ENCODE measurements around the gene KRT9.
A peak's percentile ranks its signal among the peaks of the same experiment; 100 is the strongest.
"Not testable (repeated sequence)": the region's sequence is repeated elsewhere in the genome, so short reads cannot be mapped to it uniquely, and the experiment has no call there.

KRT9 gene, protein sequence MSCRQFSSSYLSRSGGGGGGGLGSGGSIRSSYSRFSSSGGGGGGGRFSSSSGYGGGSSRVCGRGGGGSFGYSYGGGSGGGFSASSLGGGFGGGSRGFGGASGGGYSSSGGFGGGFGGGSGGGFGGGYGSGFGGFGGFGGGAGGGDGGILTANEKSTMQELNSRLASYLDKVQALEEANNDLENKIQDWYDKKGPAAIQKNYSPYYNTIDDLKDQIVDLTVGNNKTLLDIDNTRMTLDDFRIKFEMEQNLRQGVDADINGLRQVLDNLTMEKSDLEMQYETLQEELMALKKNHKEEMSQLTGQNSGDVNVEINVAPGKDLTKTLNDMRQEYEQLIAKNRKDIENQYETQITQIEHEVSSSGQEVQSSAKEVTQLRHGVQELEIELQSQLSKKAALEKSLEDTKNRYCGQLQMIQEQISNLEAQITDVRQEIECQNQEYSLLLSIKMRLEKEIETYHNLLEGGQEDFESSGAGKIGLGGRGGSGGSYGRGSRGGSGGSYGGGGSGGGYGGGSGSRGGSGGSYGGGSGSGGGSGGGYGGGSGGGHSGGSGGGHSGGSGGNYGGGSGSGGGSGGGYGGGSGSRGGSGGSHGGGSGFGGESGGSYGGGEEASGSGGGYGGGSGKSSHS

DNA sequence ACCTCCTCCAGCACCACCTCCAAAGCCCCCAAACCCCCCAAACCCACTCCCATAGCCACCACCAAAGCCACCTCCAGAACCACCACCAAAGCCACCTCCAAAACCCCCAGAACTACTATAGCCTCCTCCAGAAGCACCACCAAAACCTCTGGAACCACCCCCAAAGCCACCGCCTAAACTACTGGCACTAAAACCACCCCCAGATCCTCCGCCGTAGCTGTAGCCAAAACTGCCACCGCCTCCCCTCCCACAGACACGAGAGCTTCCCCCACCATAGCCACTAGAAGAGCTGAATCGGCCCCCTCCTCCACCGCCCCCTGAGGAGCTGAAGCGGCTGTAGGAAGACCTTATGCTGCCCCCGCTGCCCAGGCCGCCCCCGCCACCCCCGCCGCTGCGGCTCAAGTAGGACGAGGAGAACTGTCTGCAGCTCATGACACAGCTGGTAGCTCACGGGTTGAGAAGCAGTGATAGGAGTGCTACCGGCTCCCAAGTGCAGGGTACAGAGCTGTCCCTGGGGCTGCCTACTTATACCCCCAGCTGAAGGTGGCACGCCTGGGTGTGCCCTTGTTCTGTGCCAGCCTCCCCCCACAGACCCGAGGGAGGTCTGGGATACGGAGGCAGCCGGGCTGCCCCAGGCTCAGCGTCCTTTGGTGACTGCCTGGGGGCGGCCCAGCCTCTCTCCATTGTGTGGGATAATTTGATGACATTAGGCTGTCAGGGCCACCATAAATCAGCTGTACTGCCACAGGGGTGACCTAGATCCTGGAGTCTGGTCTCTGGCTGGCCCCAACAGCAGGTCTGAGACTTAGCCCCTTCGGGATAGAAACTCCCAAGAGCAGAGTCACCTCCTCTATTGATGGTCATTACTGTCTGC lies at the start of gene KRT9:
TSS of gene KRT9 (minus strand) at position 499 of the 874 bp plus-strand sequence. CDS start at position 432, 67 bp downstream.
- DNase-seq (ENCODE audit: low read depth in 2 of 2) = no peak
- TF ChIP-seq, protein P1, sequence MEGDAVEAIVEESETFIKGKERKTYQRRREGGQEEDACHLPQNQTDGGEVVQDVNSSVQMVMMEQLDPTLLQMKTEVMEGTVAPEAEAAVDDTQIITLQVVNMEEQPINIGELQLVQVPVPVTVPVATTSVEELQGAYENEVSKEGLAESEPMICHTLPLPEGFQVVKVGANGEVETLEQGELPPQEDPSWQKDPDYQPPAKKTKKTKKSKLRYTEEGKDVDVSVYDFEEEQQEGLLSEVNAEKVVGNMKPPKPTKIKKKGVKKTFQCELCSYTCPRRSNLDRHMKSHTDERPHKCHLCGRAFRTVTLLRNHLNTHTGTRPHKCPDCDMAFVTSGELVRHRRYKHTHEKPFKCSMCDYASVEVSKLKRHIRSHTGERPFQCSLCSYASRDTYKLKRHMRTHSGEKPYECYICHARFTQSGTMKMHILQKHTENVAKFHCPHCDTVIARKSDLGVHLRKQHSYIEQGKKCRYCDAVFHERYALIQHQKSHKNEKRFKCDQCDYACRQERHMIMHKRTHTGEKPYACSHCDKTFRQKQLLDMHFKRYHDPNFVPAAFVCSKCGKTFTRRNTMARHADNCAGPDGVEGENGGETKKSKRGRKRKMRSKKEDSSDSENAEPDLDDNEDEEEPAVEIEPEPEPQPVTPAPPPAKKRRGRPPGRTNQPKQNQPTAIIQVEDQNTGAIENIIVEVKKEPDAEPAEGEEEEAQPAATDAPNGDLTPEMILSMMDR (IDR thresholded peaks at IDR 0.05; ENCODE audit: low read depth, low read length) = no peak
- H3K4me3 ChIP-seq (replicated peaks in 1 of 2; ENCODE audit: low read depth in 2 of 2, low read length in 2 of 2) = no peak within 1 kb of the TSS

DNA sequence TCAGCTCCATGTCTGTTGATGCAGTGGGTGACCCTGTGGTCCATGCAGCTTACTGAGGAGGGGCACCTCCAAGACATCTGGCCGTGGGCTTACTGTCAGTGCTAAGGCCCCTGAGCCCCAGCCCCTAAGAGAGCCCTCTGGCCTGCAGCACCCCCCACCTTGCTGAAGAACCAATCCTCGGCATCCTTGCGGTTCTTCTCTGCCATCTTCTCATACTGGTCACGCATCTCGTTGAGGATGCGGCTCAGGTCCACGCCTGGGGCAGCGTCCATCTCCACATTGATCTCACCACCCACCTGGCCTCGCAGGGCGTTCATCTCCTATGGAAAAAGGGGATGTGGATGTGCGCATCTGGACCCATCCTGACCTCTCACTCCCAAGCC lies 49.6 kb upstream of the KRT9 start:
- H3K4me3 ChIP-seq (replicated peaks in 1 of 2; ENCODE audit: low read depth in 2 of 2, low read length in 2 of 2); DNase-seq (ENCODE audit: low read depth in 2 of 2): not testable (repeated sequence)

DNA sequence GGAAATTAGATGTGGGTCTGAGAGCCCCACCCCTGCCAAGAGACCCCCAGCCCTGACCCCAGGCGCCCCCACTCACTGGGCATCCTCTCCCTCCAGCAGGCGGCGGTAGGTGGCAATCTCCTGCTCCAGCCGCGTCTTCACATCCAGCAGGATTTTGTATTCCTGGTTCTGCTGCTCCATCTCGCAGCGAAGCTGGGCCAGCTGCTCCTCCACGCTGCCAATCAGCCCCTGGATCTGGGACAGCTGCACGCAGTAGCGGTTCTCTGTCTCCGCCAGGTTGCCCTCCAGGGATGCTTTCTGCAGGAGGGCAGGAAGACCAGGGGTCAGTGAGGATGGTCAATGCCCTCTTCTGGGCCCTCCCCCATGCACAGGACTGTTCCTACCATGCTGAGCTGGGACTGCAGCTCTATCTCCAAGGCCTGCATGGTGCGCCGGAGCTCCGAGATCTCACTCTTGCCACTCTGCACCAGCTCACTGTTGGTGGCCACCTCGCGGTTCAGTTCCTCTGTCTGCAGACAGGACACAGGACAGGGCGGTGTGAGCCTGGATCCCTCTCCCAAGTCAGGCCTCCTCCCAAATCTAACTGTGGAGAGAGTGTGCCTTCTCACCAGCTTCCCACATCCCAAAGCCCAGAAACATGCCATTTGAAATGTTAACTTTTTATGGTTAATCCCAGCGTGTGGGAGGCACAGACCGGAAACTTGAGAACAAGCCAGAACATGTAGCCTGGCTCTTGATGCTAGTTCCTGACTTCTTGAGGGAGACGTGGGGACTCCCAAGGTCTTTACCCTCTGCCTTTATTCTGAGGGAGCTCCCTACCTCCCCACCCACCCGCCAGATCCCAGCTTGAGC lies 49.0 kb upstream of the KRT9 start:
- TF ChIP-seq, protein P1 (IDR thresholded peaks at IDR 0.05; ENCODE audit: low read depth, low read length) = no peak
- no peak overlapping the region for H3K4me3 ChIP-seq (replicated peaks in 1 of 2; ENCODE audit: low read depth in 2 of 2, low read length in 2 of 2)
- peak; percentile 18 to 47 for DNase-seq (ENCODE audit: low read depth in 2 of 2)

DNA sequence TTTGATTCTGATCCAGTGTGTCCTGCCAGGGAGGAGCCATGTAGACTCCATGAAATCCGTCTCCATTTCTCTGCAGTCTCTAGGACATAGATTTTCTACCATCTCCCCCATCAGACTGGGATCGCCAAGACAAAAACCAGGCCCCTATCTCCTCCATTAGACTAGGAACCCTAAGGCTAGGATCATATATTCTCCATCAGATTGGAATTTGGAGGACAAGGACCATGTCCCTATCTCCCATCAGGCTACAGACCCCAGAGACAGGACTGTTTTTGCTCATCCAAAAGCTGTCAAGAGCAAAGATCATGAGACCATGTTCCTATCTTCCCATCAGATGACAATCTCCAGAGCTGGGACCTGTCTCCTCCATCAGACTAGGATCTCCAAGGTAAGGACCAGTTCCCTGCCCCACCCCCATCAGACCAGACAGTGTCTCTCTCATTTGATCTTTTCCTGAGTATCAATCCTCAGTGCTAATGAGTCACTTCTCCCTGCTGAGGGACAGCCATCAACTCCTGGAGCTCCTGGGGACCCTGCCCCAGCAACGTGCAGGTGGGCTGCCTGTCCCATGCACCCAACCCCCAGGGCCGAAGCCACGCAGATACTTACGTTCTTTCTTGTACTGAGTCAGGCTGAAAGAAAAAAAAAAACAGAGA lies 48.2 kb upstream of the KRT9 start:
- DNase-seq (ENCODE audit: low read depth in 2 of 2); H3K4me3 ChIP-seq (replicated peaks in 1 of 2; ENCODE audit: low read depth in 2 of 2, low read length in 2 of 2): not testable (repeated sequence)

DNA sequence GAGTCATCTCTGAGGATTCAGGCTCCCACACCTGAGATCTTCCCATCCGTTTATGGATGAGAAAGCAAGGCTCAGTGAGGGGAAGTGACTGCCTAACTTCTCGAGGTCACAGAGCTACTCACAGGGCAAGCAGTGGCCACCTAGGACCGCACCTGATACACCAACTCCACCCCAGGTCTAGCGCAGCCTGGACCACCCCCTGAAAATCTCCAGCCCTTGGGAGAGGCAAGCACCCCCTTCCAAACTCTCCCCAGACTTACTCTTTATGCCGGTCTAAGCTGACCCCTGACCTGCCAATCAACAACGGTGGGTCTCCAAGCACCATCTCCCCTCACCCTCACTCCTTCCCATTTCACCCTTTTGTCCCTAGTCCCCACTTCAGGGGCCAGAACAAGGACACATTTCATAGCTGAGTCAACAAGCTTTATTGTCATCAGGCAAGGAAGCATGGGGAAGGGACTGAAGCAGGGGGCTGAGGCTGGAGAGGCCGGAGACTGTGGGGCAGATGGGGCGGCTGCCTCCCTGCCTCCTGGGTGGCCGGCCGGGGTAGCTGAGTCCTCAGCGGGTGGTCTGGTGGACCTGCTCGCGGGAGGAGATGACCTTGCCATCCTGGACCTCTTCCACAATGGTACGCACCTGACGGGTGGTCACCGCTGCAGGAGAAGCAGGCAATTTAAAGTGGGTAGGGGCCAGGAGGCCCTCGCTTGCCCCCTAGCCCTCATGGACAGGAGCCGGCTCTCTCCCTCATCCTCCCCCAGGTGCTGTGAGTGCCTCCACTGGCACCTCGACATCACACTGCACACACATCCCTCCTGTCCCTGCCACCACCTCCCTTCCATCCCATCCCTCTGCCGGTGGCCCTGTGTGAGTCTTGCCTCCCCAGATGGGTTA lies 47.4 kb upstream of the KRT9 start:
- TF ChIP-seq, protein P1 (IDR thresholded peaks at IDR 0.05; ENCODE audit: low read depth, low read length) = no peak
- H3K4me3 ChIP-seq (replicated peaks in 1 of 2; ENCODE audit: low read depth in 2 of 2, low read length in 2 of 2) = no peak overlapping the region
- DNase-seq (ENCODE audit: low read depth in 2 of 2) = no peak

GRCh38 chr17:41618341-41619035 lies 46.6 kb upstream of the KRT9 start:
- TF ChIP-seq, protein P1 (IDR thresholded peaks at IDR 0.05; ENCODE audit: low read depth, low read length) = no peak
- no peak overlapping the region for H3K4me3 ChIP-seq (replicated peaks in 1 of 2; ENCODE audit: low read depth in 2 of 2, low read length in 2 of 2)
- no peak for DNase-seq (ENCODE audit: low read depth in 2 of 2)

Measured in cardiac fibroblast (primary cell).